HepG2 (cell line): Measurements from ENCODE around the gene EFNA3. TPM values are rescaled to one million over a fixed set of nuclear protein-coding genes. Genes with fewer than 3 reads are reported as not detected.

Experiments
- BRCA1 ChIP-seq: sonication (generic); formaldehyde crosslinking; IDR thresholded peaks from 2 replicates; pipeline ENCODE4 v1.4.0; 2020; ENCODE audit warnings: missing genetic modification reagents
- CEBPG ChIP-seq: IDR thresholded peaks from 2 replicates; pipeline ENCODE4 v1.6.1; 2016
- HDAC2 ChIP-seq: sonication (generic); formaldehyde crosslinking; IDR thresholded peaks from 2 replicates; pipeline ENCODE4 v1.4.0; 2020; ENCODE audit warnings: missing genetic modification reagents
- PCBP1 ChIP-seq: fragments of 200-400 bp; formaldehyde crosslinking; IDR thresholded peaks from 2 replicates; pipeline ENCODE4 v1.6.1; 2017; ENCODE audit warnings: mild to moderate bottlenecking, low read depth, low read length, borderline replicate concordance
- TCF12 ChIP-seq, 2 experiments: fragments of 450-650 bp in 1 of 2; sonication (generic) in 1 of 2; formaldehyde crosslinking in 1 of 2; IDR thresholded peaks; 2 replicates each; pipeline versions ENCODE4 v1.6.1 to v1.8.0; 2017 to 2022; ENCODE audit warnings: antibody characterized with exemption in 1 of 2, mild to moderate bottlenecking in 1 of 2, missing genetic modification reagents in 1 of 2, moderate library complexity in 1 of 2
- ZNF207 ChIP-seq: fragments of 450-650 bp; IDR thresholded peaks from 2 replicates; pipeline ENCODE4 v1.6.1; 2016; ENCODE audit warnings: antibody characterized with exemption, borderline replicate concordance
- ZNF274 ChIP-seq: sonication (generic); formaldehyde crosslinking; IDR thresholded peaks from 2 replicates; pipeline ENCODE4 v1.5.1; 2020; ENCODE audit warnings: mild to moderate bottlenecking, missing genetic modification reagents
- ZNF30 ChIP-seq: sonication (generic); formaldehyde crosslinking; IDR thresholded peaks from 2 replicates; pipeline ENCODE4 v1.5.0; 2020; ENCODE audit warnings: mild to moderate bottlenecking, missing genetic modification reagents
- ZNF563 ChIP-seq: sonication (generic); formaldehyde crosslinking; IDR thresholded peaks from 2 replicates; pipeline ENCODE4 v1.8.0; 2022; ENCODE audit warnings: mild to moderate bottlenecking, moderate library complexity, missing genetic modification reagents
- ZNF768 ChIP-seq: sonication (generic); formaldehyde crosslinking; IDR thresholded peaks from 2 replicates; pipeline ENCODE4 v1.4.0; 2020; ENCODE audit warnings: missing genetic modification reagents
- polyA plus RNA-seq, 8 experiments: library from polyadenylated mRNA; depleted of rRNA in 3 of 8; stranded (reverse) in 7 of 8; unstranded in 1 of 8; fragments of >200 nt; fragmentation: Illumina TruSeq in 4 of 8; extraction: Trizol in 4 of 8; gene quantifications; 2 replicates each; pipeline versions ENCODE4 v1.2.1 to v1.2.3, GENCODE V29; 2011 to 2016; ENCODE audit warnings: low read depth in 4 of 8, missing spikeins in 1 of 8, mixed read lengths in 1 of 8; ENCODE audit not compliant: insufficient read depth in 1 of 8
- total RNA-seq, 5 experiments: library from RNA; depleted of rRNA; stranded (reverse); fragments of >200 nt; fragmentation: Illumina TruSeq; extraction: Trizol; gene quantifications; 2 replicates each; pipeline ENCODE4 v1.2.3, GENCODE V29; 2016; ENCODE audit warnings: low read depth in 1 of 5
- TF ChIP-seq, protein P1 (sequence below): fragments of 450-650 bp; IDR thresholded peaks from 2 replicates; pipeline ENCODE4 v1.6.1; 2017; ENCODE audit warnings: mild to moderate bottlenecking
- TF ChIP-seq, protein P2 (sequence below), 2 experiments: fragments of 450-650 bp in 1 of 2; sonication (generic) in 1 of 2; formaldehyde crosslinking in 1 of 2; IDR thresholded peaks; 2 replicates each; pipeline versions ENCODE4 v1.6.1 to v1.8.0; 2016 to 2022; ENCODE audit warnings: antibody characterized with exemption in 1 of 2, mild to moderate bottlenecking in 1 of 2, missing genetic modification reagents in 1 of 2
- TF ChIP-seq, protein P3 (sequence below): sonication (generic); formaldehyde crosslinking; IDR thresholded peaks from 2 replicates; pipeline ENCODE4 v1.5.0; 2020; ENCODE audit warnings: mild to moderate bottlenecking, missing genetic modification reagents

EFNA3 gene
- total and polyA plus RNA-seq, 2 of the 13 experiments (the other 11 are each of a cell fraction or from before 2014, with no cell fraction given) = 1.0 to 5.7 TPM

DNA sequence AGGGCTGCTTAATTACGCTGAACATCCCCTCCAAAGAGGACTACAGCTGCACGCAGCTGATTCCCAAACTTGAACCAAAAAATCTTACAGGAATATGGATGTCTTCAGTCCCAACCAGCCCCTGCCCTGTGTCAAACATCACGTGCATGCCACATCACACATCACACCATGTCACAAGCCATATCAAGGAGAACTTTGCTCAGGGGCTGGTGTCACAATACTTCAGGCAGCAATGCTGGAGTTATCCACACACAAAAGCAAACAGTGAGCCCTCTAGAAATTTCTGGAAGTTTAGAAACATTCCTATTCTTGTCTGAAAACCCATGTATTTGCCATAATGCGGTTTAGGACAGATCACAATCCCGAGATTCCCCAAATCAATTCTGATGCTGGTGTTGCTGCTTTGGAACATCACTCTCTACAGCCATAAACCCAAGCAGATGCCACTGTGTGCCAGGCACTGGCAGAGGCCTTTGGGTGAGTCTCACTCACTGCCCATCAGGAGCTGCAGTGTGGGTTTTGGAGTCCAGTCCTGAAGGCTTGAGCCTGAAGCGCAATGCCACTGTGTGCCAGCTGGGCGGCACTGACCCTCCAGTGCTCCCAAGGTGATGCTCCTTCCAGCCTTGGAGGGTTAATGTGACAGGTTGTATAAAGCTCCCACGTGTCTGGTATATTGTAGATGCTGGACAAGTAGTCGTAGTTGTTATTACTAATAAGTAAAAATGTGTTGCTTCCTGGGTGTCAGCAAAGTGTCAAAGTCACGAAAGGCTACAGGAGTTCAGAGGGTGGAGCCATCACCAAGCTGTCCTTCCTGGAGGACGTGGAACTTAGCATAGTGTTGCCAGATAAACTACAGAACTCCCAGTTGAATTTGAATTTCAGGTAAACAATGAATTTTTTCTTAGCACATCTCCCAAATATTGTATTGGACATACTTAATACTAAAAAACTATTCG lies 28.9 kb downstream of the EFNA3 start (continued):
- TF ChIP-seq, protein P1, sequence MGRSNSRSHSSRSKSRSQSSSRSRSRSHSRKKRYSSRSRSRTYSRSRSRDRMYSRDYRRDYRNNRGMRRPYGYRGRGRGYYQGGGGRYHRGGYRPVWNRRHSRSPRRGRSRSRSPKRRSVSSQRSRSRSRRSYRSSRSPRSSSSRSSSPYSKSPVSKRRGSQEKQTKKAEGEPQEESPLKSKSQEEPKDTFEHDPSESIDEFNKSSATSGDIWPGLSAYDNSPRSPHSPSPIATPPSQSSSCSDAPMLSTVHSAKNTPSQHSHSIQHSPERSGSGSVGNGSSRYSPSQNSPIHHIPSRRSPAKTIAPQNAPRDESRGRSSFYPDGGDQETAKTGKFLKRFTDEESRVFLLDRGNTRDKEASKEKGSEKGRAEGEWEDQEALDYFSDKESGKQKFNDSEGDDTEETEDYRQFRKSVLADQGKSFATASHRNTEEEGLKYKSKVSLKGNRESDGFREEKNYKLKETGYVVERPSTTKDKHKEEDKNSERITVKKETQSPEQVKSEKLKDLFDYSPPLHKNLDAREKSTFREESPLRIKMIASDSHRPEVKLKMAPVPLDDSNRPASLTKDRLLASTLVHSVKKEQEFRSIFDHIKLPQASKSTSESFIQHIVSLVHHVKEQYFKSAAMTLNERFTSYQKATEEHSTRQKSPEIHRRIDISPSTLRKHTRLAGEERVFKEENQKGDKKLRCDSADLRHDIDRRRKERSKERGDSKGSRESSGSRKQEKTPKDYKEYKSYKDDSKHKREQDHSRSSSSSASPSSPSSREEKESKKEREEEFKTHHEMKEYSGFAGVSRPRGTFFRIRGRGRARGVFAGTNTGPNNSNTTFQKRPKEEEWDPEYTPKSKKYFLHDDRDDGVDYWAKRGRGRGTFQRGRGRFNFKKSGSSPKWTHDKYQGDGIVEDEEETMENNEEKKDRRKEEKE = no peak
- TF ChIP-seq HDAC2 (CRISPR knock-in tag) (peak; percentile 62; the same call in 1 of the 2 replicates), CEBPG (CRISPR knock-in tag) (peak; percentile 86), ZNF207 (no peak), TCF12 (IDR thresholded peaks at IDR 0.05) (no peak), TCF12 (CRISPR knock-in tag; IDR thresholded peaks at IDR 0.05) (no peak), ZNF768 (CRISPR knock-in tag) (no peak), BRCA1 (CRISPR knock-in tag) (no peak), ZNF274 (CRISPR knock-in tag) (no peak), ZNF30 (CRISPR knock-in tag) (no peak), ZNF563 (CRISPR knock-in tag) (no peak), PCBP1 (no peak)
- TF ChIP-seq, protein P2, sequence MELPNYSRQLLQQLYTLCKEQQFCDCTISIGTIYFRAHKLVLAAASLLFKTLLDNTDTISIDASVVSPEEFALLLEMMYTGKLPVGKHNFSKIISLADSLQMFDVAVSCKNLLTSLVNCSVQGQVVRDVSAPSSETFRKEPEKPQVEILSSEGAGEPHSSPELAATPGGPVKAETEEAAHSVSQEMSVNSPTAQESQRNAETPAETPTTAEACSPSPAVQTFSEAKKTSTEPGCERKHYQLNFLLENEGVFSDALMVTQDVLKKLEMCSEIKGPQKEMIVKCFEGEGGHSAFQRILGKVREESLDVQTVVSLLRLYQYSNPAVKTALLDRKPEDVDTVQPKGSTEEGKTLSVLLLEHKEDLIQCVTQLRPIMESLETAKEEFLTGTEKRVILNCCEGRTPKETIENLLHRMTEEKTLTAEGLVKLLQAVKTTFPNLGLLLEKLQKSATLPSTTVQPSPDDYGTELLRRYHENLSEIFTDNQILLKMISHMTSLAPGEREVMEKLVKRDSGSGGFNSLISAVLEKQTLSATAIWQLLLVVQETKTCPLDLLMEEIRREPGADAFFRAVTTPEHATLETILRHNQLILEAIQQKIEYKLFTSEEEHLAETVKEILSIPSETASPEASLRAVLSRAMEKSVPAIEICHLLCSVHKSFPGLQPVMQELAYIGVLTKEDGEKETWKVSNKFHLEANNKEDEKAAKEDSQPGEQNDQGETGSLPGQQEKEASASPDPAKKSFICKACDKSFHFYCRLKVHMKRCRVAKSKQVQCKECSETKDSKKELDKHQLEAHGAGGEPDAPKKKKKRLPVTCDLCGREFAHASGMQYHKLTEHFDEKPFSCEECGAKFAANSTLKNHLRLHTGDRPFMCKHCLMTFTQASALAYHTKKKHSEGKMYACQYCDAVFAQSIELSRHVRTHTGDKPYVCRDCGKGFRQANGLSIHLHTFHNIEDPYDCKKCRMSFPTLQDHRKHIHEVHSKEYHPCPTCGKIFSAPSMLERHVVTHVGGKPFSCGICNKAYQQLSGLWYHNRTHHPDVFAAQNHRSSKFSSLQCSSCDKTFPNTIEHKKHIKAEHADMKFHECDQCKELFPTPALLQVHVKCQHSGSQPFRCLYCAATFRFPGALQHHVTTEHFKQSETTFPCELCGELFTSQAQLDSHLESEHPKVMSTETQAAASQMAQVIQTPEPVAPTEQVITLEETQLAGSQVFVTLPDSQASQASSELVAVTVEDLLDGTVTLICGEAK (IDR thresholded peaks at IDR 0.05) = no peak
- TF ChIP-seq, protein P2 (CRISPR knock-in tag; IDR thresholded peaks at IDR 0.05) = no peak; the same call in 1 of the 2 replicates
- TF ChIP-seq, protein P3, sequence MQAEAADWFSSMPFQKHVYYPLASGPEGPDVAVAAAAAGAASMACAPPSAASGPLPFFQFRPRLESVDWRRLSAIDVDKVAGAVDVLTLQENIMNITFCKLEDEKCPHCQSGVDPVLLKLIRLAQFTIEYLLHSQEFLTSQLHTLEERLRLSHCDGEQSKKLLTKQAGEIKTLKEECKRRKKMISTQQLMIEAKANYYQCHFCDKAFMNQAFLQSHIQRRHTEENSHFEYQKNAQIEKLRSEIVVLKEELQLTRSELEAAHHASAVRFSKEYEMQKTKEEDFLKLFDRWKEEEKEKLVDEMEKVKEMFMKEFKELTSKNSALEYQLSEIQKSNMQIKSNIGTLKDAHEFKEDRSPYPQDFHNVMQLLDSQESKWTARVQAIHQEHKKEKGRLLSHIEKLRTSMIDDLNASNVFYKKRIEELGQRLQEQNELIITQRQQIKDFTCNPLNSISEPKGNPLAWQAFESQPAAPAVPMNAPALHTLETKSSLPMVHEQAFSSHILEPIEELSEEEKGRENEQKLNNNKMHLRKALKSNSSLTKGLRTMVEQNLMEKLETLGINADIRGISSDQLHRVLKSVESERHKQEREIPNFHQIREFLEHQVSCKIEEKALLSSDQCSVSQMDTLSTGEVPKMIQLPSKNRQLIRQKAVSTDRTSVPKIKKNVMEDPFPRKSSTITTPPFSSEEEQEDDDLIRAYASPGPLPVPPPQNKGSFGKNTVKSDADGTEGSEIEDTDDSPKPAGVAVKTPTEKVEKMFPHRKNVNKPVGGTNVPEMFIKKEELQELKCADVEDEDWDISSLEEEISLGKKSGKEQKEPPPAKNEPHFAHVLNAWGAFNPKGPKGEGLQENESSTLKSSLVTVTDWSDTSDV (CRISPR knock-in tag) = no peak
